SK-N-SH (cell line): Measurements from ENCODE around the gene CACNA1A. TPM values are rescaled to one million over a fixed set of nuclear protein-coding genes. Genes with fewer than 3 reads are reported as not detected.

Experiments
- CTCF ChIA-PET: fragments of 300-600, 350-600 bp; formaldehyde crosslinking; extraction: SDS; loops from one replicate; lab custom pipeline; 2021; lab: Yijun Ruan, JAX
- POLR2A ChIA-PET: fragments of 350-600 bp; sonication (Branson Sonifier 250); formaldehyde crosslinking; extraction: SDS; loops from one replicate; lab custom pipeline; 2020; ENCODE audit warnings: antibody characterized with exemption, inconsistent platforms; lab: Yijun Ruan, JAX
- DNase-seq: peaks from one replicate; pipeline ENCODE4 v3.0.0; 2012
- H2AFZ ChIP-seq: fragments of 200-600 bp; sonication (generic); 2 replicates; pipeline ENCODE4 v1.8.1; 2016; ENCODE audit warnings: antibody characterized with exemption, mild to moderate bottlenecking, low read depth
- H3F3A ChIP-seq: fragments of 200-600 bp; sonication (generic); replicated peaks from 2 replicates; pipeline ENCODE3; 2016; ENCODE audit warnings: antibody characterized with exemption, mild to moderate bottlenecking; ENCODE audit not compliant: insufficient read depth
- H3K27ac ChIP-seq, 2 experiments: fragments of 200-500 bp in 1 of 2; fragments of 200-600 bp in 1 of 2; sonication (Bioruptor generic) in 1 of 2; sonication (generic), shearing (Covaris generic) in 1 of 2; 2 replicates each; pipeline versions ENCODE4 v1.5.1 to v1.6.1; 2014 to 2016; ENCODE audit warnings: low read depth in 2 of 2, inconsistent platforms in 1 of 2, low read length in 1 of 2, mild to moderate bottlenecking in 1 of 2, mixed read lengths in 1 of 2
- H3K27me3 ChIP-seq: fragments of 200-600 bp; sonication (generic), shearing (Covaris generic); 2 replicates; pipeline ENCODE4 v1.6.1; 2016; ENCODE audit warnings: mixed run types; ENCODE audit not compliant: insufficient read depth
- H3K36me3 ChIP-seq, 2 experiments: fragments of 200-500 bp in 1 of 2; fragments of 200-600 bp in 1 of 2; sonication (Bioruptor generic) in 1 of 2; sonication (generic) in 1 of 2; replicated peaks in 1 of 2; 2 replicates each; pipeline versions ENCODE3 to v1.5.1; 2014 to 2016; ENCODE audit warnings: low read length in 1 of 2, mild to moderate bottlenecking in 1 of 2; ENCODE audit not compliant: insufficient read depth in 2 of 2, control insufficient read depth in 1 of 2
- H3K4me1 ChIP-seq, 2 experiments: fragments of 200-500 bp in 1 of 2; fragments of 200-600 bp in 1 of 2; sonication (Bioruptor generic) in 1 of 2; sonication (generic), shearing (Covaris generic) in 1 of 2; 2 replicates each; pipeline versions ENCODE4 v1.5.1 to v1.6.1; 2014 to 2016; ENCODE audit warnings: low read depth in 1 of 2, low read length in 1 of 2, mixed run types in 1 of 2; ENCODE audit not compliant: insufficient read depth in 2 of 2, control insufficient read depth in 1 of 2
- H3K4me2 ChIP-seq: fragments of 200-600 bp; sonication (generic), shearing (Covaris generic); 2 replicates; pipeline ENCODE4 v1.6.1; 2017; ENCODE audit warnings: mixed run types
- H3K4me3 ChIP-seq, 2 experiments: fragments of 200-500 bp in 1 of 2; fragments of 200-600 bp in 1 of 2; sonication (Bioruptor generic) in 1 of 2; sonication (generic), shearing (Covaris generic) in 1 of 2; 2 replicates each; pipeline versions ENCODE4 v1.5.1 to v1.8.1; 2014 to 2016; ENCODE audit warnings: low read depth in 2 of 2, inconsistent platforms in 1 of 2, low read length in 1 of 2, mild to moderate bottlenecking in 1 of 2, mixed read lengths in 1 of 2, moderate library complexity in 1 of 2
- H3K79me2 ChIP-seq: fragments of 200-600 bp; sonication (generic); 2 replicates; pipeline ENCODE4 v1.8.1; 2017; ENCODE audit warnings: mild to moderate bottlenecking; ENCODE audit not compliant: insufficient read depth
- H3K9ac ChIP-seq: fragments of 200-600 bp; sonication (generic); 2 replicates; pipeline ENCODE4 v1.6.1; 2017; ENCODE audit warnings: mixed run types
- H3K9me2 ChIP-seq: fragments of 200-600 bp; sonication (generic); 2 replicates; pipeline ENCODE4 v1.6.1; 2017; ENCODE audit warnings: mixed run types
- H3K9me3 ChIP-seq: fragments of 200-600 bp; sonication (generic); 2 replicates; pipeline ENCODE4 v1.6.1; 2017; ENCODE audit warnings: mixed run types, mild to moderate bottlenecking, moderate library complexity
- H4K20me1 ChIP-seq: fragments of 200-600 bp; sonication (generic); 2 replicates; pipeline ENCODE4 v1.6.1; 2017; ENCODE audit warnings: mild to moderate bottlenecking, mixed run types; ENCODE audit not compliant: insufficient read depth
- CHD2 ChIP-seq: fragments of 150-350 bp; IDR thresholded peaks from 2 replicates; pipeline ENCODE4 v1.6.1; 2018; ENCODE audit warnings: low read length; ENCODE audit not compliant: partially characterized antibody
- FOXJ3 ChIP-seq: sonication (generic); formaldehyde crosslinking; IDR thresholded peaks from 2 replicates; pipeline ENCODE4 v1.5.1; 2020; ENCODE audit warnings: mild to moderate bottlenecking, missing genetic modification reagents
- FOXM1 ChIP-seq: IDR thresholded peaks from 2 replicates; pipeline ENCODE4 v1.4.0; 2012; ENCODE audit warnings: low read depth, mild to moderate bottlenecking
- MXI1 ChIP-seq: IDR thresholded peaks from 2 replicates; pipeline ENCODE4 v1.6.1; 2012; ENCODE audit warnings: mild to moderate bottlenecking, low read depth, low read length, improper control_type of control experiment
- POLR2AphosphoS5 ChIP-seq: IDR thresholded peaks from 2 replicates; pipeline ENCODE4 v1.6.1; 2012; ENCODE audit warnings: low read depth, low read length
- RXRA ChIP-seq: IDR thresholded peaks from 2 replicates; pipeline ENCODE4 v1.4.0; 2012; ENCODE audit warnings: low read depth, mild to moderate bottlenecking, borderline replicate concordance
- SMC3 ChIP-seq: IDR thresholded peaks from 2 replicates; pipeline ENCODE4 v1.6.1; 2012; ENCODE audit warnings: low read depth, low read length, improper control_type of control experiment
- TAF1 ChIP-seq: IDR thresholded peaks from 2 replicates; pipeline ENCODE4 v1.6.1; 2012; ENCODE audit warnings: low read depth, mild to moderate bottlenecking, low read length, moderate library complexity, borderline replicate concordance
- USF1 ChIP-seq: IDR thresholded peaks from 2 replicates; pipeline ENCODE4 v1.4.0; 2012; ENCODE audit warnings: low read depth, borderline replicate concordance
- YY1 ChIP-seq: IDR thresholded peaks from 2 replicates; pipeline ENCODE4 v1.4.0; 2012; ENCODE audit warnings: low read depth, mild to moderate bottlenecking
- ZBTB33 ChIP-seq: IDR thresholded peaks from 2 replicates; pipeline ENCODE4 v1.4.0; 2012; ENCODE audit warnings: low read depth, borderline replicate concordance
- WGBS: methylation state at CpG from one replicate; pipeline ENCODE4 v1.1.6; 2017; ENCODE audit warnings: low lambda C conversion rate; 5-methylcytosine and 5-hydroxymethylcytosine counted together
- polyA plus RNA-seq, 3 experiments: library from polyadenylated mRNA; depleted of rRNA; stranded (reverse); fragments of >200 nt; gene quantifications; 2 replicates each; pipeline ENCODE4 v1.2.3, GENCODE V29; 2012

Gene CACNA1A
- polyA plus RNA-seq, 1 of the 3 experiments (the other 2 are of a cell fraction): 1.3 TPM

- CTCF ChIA-PET: no interaction called here
- Histone ChIP-seq H3F3A (peaks cover 10% of the 10 kb centered on the region), H3K36me3 (no peaks in the 10 kb centered on the region), H4K20me1 (no peaks in the 10 kb centered on the region), H3K4me3 (no peak overlapping the region), H3K9ac (no peak overlapping the region), H3K4me2 (no peak overlapping the region), H3K79me2 (no peaks in the 10 kb centered on the region), H3K9me2 (no peaks in the 10 kb centered on the region), H2AFZ (no peak overlapping the region), H3K9me3 (no peaks in the 10 kb centered on the region), H3K27ac (no peak overlapping the region), H3K4me1 (peaks cover 0 to 7% of the 10 kb centered on the region in 2 experiments; a peak in 2 of 4 replicates), H3K27me3 (peaks cover 27% of the 10 kb centered on the region)
- no peak for DNase-seq
- WGBS: 21% methylated on average over 7 of the region's 7 CpGs
- POLR2A ChIA-PET: no interaction called here
- no peak for TF ChIP-seq POLR2AphosphoS5
- no peak for TF ChIP-seq SMC3
- TF ChIP-seq ZBTB33: no peak
- TF ChIP-seq USF1: no peak
Measured at GRCh38 chr19:13404236-13404635, 102.0 kb downstream of the CACNA1A start.

GRCh38 chr19:13401388-13401787 lies 104.9 kb downstream of the CACNA1A start:
- no peak overlapping the region for H3K27ac ChIP-seq
- DNase-seq: no peak
- peaks cover 0 to 16% of the 10 kb centered on the region in 2 experiments; a peak in 2 of 4 replicates for H3K4me1 ChIP-seq
- no peak overlapping the region for H3K4me3 ChIP-seq
- peaks cover 28% of the 10 kb centered on the region for H3F3A ChIP-seq
- H3K4me2 ChIP-seq: no peak overlapping the region
- ChIA-PET POLR2A (no interaction called here), CTCF (no interaction called here)
- H3K9ac ChIP-seq: no peak overlapping the region
- H2AFZ ChIP-seq: no peak overlapping the region
- H3K36me3 ChIP-seq: no peaks in the 10 kb centered on the region
- 37% methylated on average over 2 of the region's 2 CpGs for WGBS
- no peaks in the 10 kb centered on the region for H4K20me1 ChIP-seq
- H3K9me3 ChIP-seq: no peaks in the 10 kb centered on the region
- H3K79me2 ChIP-seq: no peaks in the 10 kb centered on the region
- H3K9me2 ChIP-seq: no peaks in the 10 kb centered on the region
- H3K27me3 ChIP-seq: peaks cover 10% of the 10 kb centered on the region
- TF ChIP-seq YY1 (no peak), USF1 (peak; percentile 79), MXI1 (no peak)

- no peaks in the 10 kb centered on the region for H3K9me3 ChIP-seq
- no peak overlapping the region for H3K4me3 ChIP-seq
- POLR2A ChIA-PET: no interaction called here
Measured at GRCh38 chr19:13400296-13400695, 106.0 kb downstream of the CACNA1A start.

More at GRCh38 chr19:13400296-13400695, 106.0 kb downstream of the CACNA1A start:
- Histone ChIP-seq H3K36me3 (no peaks in the 10 kb centered on the region), H2AFZ (no peak overlapping the region), H3K4me1 (peaks cover 0 to 16% of the 10 kb centered on the region in 2 experiments; a peak in 2 of 4 replicates), H4K20me1 (no peaks in the 10 kb centered on the region), H3K9ac (no peak overlapping the region), H3K4me2 (0 out of 2 replicates have a peak overlapping the region, but pooled peaks have one; percentile 79), H3K9me2 (no peaks in the 10 kb centered on the region), H3K27me3 (peaks cover 2% of the 10 kb centered on the region; the same call in 1 of the 2 replicates), H3F3A (peaks cover 28% of the 10 kb centered on the region), H3K79me2 (no peaks in the 10 kb centered on the region), H3K27ac (no peak overlapping the region)
- DNase-seq: no peak
- TF ChIP-seq POLR2AphosphoS5 (no peak), RXRA (no peak), FOXJ3 (CRISPR knock-in tag) (no peak), CHD2 (no peak), TAF1 (no peak), USF1 (no peak), FOXM1 (no peak)
- CTCF ChIA-PET: no interaction called here
